Esophagus squamous epithelium (tissue), 4 donors: ENCODE results near the gene STAT6.

Experiments used
- CTCF ChIP-seq, 6 experiments: fragments of 450-650 bp in 4 of 6; fragments of 200-600 bp in 2 of 6; sonication (generic) in 2 of 6; IDR thresholded peaks; one replicate each; pipeline ENCODE4 v1.5.1; 2016 to 2019; ENCODE audit warnings: antibody characterized with exemption in 6 of 6, mild to moderate bottlenecking in 4 of 6, moderate library complexity in 4 of 6
- POLR2A ChIP-seq, 4 donors: fragments of 450-650 bp; IDR thresholded peaks; one replicate each; pipeline ENCODE4 v1.6.1; 2017; ENCODE audit warnings: antibody characterized with exemption in 4 of 4, mild to moderate bottlenecking in 4 of 4, moderate library complexity in 3 of 4

- TF ChIP-seq POLR2A (IDR thresholded peaks at IDR 0.05) (no peak), CTCF (IDR thresholded peaks at IDR 0.05) (no peak)
These were observed 14.9 kb upstream of the STAT6 start for GRCh38 chr12:57126061-57126460.
